SK-N-SH treated with all-trans-retinoic acid at 6 μM for 48 hours (cell line): Measurements from ENCODE around the gene RBFOX2.

Experiments
- ATAC-seq: fragments of 200-7000 bp; cut with Tn5 transposase; 3 replicates; pipeline ENCODE4 v1.9.1; 2020; ENCODE audit warnings: mild to moderate bottlenecking, moderate library complexity
- ARNTL ChIP-seq: fragments of 450-650 bp; formaldehyde crosslinking; IDR thresholded peaks from 2 replicates; pipeline ENCODE4 v1.5.0; 2020; ENCODE audit warnings: low read depth, mild to moderate bottlenecking, moderate library complexity, borderline replicate concordance
- BACH2 ChIP-seq: fragments of 250-450 bp; sonication (Bioruptor Pico); IDR thresholded peaks from 2 replicates; pipeline ENCODE4 v1.9.0; 2021; ENCODE audit warnings: mild to moderate bottlenecking, borderline replicate concordance
- CREB5 ChIP-seq: fragments of 250-450 bp; sonication (Bioruptor Pico); IDR thresholded peaks from 2 replicates; pipeline ENCODE4 v1.5.1; 2020; ENCODE audit warnings: low read depth, mild to moderate bottlenecking, moderate library complexity
- CSDC2 ChIP-seq: fragments of 250-450 bp; sonication (Bioruptor Pico); IDR thresholded peaks from 2 replicates; pipeline ENCODE4 v1.5.0; 2020; ENCODE audit warnings: mild to moderate bottlenecking, moderate library complexity
- ESRRG ChIP-seq: fragments of 250-450 bp; sonication (Bioruptor Pico); IDR thresholded peaks from 2 replicates; pipeline ENCODE4 v1.6.1; 2021; ENCODE audit warnings: mild to moderate bottlenecking
- GLIS3 ChIP-seq: fragments of 250-450 bp; sonication (Bioruptor Pico); IDR thresholded peaks from 2 replicates; pipeline ENCODE4 v1.5.0; 2020; ENCODE audit warnings: mild to moderate bottlenecking, moderate library complexity
- ISL1 ChIP-seq: fragments of 250-450 bp; sonication (Bioruptor Pico); IDR thresholded peaks from 2 replicates; pipeline ENCODE4 v2.1.2; 2022; ENCODE audit warnings: mild to moderate bottlenecking, moderate library complexity
- OSR1 ChIP-seq: fragments of 250-450 bp; sonication (Bioruptor Pico); IDR thresholded peaks from 2 replicates; pipeline ENCODE4 v1.8.0; 2022; ENCODE audit warnings: moderate library complexity, mild to moderate bottlenecking, inconsistent platforms
- POU6F1 ChIP-seq: fragments of 250-450 bp; sonication (Bioruptor Pico); IDR thresholded peaks from 2 replicates; pipeline ENCODE4 v1.8.0; 2021; ENCODE audit warnings: low read depth, mild to moderate bottlenecking, moderate library complexity, borderline replicate concordance
- PPARA ChIP-seq: fragments of 250-450 bp; sonication (Bioruptor Pico); IDR thresholded peaks from 2 replicates; pipeline ENCODE4 v1.5.0; 2020; ENCODE audit warnings: mild to moderate bottlenecking, borderline replicate concordance
- RARB ChIP-seq: fragments of 250-450 bp; sonication (Bioruptor Pico); IDR thresholded peaks from 2 replicates; pipeline ENCODE4 v1.8.0; 2021; ENCODE audit warnings: mild to moderate bottlenecking, moderate library complexity
- SNAI2 ChIP-seq: fragments of 250-450 bp; sonication (Bioruptor Pico); IDR thresholded peaks from 2 replicates; pipeline ENCODE4 v1.5.0; 2020; ENCODE audit warnings: mild to moderate bottlenecking, moderate library complexity
- TCF4 ChIP-seq: fragments of 250-450 bp; sonication (Bioruptor Pico); IDR thresholded peaks from 2 replicates; pipeline ENCODE4 v1.8.0; 2021; ENCODE audit warnings: mild to moderate bottlenecking, moderate library complexity, borderline replicate concordance
- TOX ChIP-seq: fragments of 250-450 bp; sonication (Bioruptor Pico); IDR thresholded peaks from 2 replicates; pipeline ENCODE4 v1.8.0; 2021; ENCODE audit warnings: mild to moderate bottlenecking, moderate library complexity, borderline replicate concordance
- ZC3H10 ChIP-seq: fragments of 250-450 bp; sonication (Bioruptor Pico); IDR thresholded peaks from 2 replicates; pipeline ENCODE4 v1.5.1; 2021; ENCODE audit warnings: mild to moderate bottlenecking, moderate library complexity
- ZFP3 ChIP-seq: fragments of 250-450 bp; sonication (Bioruptor Pico); IDR thresholded peaks from 2 replicates; pipeline ENCODE4 v1.5.0; 2020; ENCODE audit warnings: mild to moderate bottlenecking, moderate library complexity
- ZFP30 ChIP-seq: fragments of 450-650 bp; formaldehyde crosslinking; IDR thresholded peaks from 2 replicates; pipeline ENCODE4 v1.5.0; 2022; ENCODE audit warnings: mild to moderate bottlenecking, moderate library complexity
- ZNF565 ChIP-seq: fragments of 450-650 bp; formaldehyde crosslinking; conservative IDR thresholded peaks from 2 replicates; pipeline ENCODE4 v1.5.0; 2020; ENCODE audit warnings: low read depth, mild to moderate bottlenecking, moderate library complexity
- ZNF70 ChIP-seq: fragments of 450-650 bp; formaldehyde crosslinking; IDR thresholded peaks from 2 replicates; pipeline ENCODE4 v1.5.0; 2020; ENCODE audit warnings: mild to moderate bottlenecking, moderate library complexity
- TF ChIP-seq, protein P1 (sequence below): fragments of 250-450 bp; sonication (Bioruptor Pico); IDR thresholded peaks from 2 replicates; pipeline ENCODE4 v1.5.0; 2020; ENCODE audit warnings: mild to moderate bottlenecking, moderate library complexity
- TF ChIP-seq, protein P2 (sequence below): fragments of 250-450 bp; sonication (Bioruptor Pico); IDR thresholded peaks from 2 replicates; pipeline ENCODE4 v1.8.0; 2020; ENCODE audit warnings: mild to moderate bottlenecking, moderate library complexity, borderline replicate concordance
- TF ChIP-seq, protein P3 (sequence below): fragments of 250-450 bp; sonication (Bioruptor Pico); IDR thresholded peaks from 2 replicates; pipeline ENCODE4 v1.5.1; 2021; ENCODE audit warnings: mild to moderate bottlenecking, moderate library complexity

The RBFOX2 gene

GRCh38 chr22:35910926-35911325 is 117.7 kb downstream of the RBFOX2 start:
- no peak for TF ChIP-seq POU6F1 (CRISPR knock-in tag)
- TF ChIP-seq ZFP3 (CRISPR knock-in tag), result no peak
- TF ChIP-seq ARNTL, result no peak
- no peak for TF ChIP-seq CSDC2 (CRISPR knock-in tag)
- no peak for TF ChIP-seq OSR1 (CRISPR knock-in tag)
- no peak for TF ChIP-seq ISL1 (CRISPR knock-in tag)
- no peak for TF ChIP-seq TCF4 (CRISPR knock-in tag)
- no peak for TF ChIP-seq ZNF70
- no peak for TF ChIP-seq PPARA (CRISPR knock-in tag)
- no peak for TF ChIP-seq ESRRG (CRISPR knock-in tag)
- no peak for TF ChIP-seq GLIS3
- no peak for TF ChIP-seq ZFP30 (CRISPR knock-in tag)
- no peak for ATAC-seq

DNA sequence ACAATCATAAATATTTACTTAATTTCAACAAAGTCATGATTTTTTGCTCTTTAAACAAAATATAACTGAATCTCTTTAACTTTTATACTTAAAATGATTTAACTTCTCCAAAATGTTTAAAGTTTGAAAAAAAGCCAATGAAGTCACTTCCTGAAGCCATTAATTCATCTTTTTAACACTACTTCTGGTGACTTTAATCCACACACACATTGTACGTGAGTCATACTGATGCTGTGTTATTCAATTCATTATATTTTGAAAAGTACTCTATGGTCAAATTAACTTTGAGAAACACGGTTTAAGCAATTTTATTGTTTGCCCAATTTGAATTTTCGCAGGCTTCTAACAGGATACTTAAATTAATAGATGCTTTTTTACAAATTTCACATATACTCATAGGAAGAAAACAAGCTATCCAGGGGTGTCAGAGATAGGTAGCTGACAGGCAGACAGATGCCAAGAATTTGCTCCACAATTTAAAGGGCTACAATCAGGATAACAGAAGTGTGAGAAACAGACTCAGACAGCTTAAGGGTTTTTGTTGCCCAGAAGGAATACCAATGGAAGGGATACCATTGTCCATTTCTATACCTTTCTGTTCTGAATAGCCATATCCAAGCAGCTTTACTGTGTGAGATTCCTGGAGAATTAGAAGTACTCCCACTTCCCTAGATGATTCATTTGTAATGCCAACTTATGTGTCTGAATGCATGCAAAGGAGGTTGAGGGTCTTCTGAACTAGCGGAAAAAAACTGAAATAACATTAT is 118.4 kb downstream of the RBFOX2 start:
- no peak for TF ChIP-seq ZFP30 (CRISPR knock-in tag)
- no peak for TF ChIP-seq PPARA (CRISPR knock-in tag)
- TF ChIP-seq, protein P1, sequence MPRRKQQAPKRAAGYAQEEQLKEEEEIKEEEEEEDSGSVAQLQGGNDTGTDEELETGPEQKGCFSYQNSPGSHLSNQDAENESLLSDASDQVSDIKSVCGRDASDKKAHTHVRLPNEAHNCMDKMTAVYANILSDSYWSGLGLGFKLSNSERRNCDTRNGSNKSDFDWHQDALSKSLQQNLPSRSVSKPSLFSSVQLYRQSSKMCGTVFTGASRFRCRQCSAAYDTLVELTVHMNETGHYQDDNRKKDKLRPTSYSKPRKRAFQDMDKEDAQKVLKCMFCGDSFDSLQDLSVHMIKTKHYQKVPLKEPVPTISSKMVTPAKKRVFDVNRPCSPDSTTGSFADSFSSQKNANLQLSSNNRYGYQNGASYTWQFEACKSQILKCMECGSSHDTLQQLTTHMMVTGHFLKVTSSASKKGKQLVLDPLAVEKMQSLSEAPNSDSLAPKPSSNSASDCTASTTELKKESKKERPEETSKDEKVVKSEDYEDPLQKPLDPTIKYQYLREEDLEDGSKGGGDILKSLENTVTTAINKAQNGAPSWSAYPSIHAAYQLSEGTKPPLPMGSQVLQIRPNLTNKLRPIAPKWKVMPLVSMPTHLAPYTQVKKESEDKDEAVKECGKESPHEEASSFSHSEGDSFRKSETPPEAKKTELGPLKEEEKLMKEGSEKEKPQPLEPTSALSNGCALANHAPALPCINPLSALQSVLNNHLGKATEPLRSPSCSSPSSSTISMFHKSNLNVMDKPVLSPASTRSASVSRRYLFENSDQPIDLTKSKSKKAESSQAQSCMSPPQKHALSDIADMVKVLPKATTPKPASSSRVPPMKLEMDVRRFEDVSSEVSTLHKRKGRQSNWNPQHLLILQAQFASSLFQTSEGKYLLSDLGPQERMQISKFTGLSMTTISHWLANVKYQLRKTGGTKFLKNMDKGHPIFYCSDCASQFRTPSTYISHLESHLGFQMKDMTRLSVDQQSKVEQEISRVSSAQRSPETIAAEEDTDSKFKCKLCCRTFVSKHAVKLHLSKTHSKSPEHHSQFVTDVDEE (CRISPR knock-in tag), result no peak
- no peak for TF ChIP-seq GLIS3
- no peak for TF ChIP-seq TCF4 (CRISPR knock-in tag)
- TF ChIP-seq RARB, result no peak
- TF ChIP-seq, protein P2, sequence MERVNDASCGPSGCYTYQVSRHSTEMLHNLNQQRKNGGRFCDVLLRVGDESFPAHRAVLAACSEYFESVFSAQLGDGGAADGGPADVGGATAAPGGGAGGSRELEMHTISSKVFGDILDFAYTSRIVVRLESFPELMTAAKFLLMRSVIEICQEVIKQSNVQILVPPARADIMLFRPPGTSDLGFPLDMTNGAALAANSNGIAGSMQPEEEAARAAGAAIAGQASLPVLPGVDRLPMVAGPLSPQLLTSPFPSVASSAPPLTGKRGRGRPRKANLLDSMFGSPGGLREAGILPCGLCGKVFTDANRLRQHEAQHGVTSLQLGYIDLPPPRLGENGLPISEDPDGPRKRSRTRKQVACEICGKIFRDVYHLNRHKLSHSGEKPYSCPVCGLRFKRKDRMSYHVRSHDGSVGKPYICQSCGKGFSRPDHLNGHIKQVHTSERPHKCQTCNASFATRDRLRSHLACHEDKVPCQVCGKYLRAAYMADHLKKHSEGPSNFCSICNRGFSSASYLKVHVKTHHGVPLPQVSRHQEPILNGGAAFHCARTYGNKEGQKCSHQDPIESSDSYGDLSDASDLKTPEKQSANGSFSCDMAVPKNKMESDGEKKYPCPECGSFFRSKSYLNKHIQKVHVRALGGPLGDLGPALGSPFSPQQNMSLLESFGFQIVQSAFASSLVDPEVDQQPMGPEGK (CRISPR knock-in tag), result no peak
- TF ChIP-seq, protein P3, sequence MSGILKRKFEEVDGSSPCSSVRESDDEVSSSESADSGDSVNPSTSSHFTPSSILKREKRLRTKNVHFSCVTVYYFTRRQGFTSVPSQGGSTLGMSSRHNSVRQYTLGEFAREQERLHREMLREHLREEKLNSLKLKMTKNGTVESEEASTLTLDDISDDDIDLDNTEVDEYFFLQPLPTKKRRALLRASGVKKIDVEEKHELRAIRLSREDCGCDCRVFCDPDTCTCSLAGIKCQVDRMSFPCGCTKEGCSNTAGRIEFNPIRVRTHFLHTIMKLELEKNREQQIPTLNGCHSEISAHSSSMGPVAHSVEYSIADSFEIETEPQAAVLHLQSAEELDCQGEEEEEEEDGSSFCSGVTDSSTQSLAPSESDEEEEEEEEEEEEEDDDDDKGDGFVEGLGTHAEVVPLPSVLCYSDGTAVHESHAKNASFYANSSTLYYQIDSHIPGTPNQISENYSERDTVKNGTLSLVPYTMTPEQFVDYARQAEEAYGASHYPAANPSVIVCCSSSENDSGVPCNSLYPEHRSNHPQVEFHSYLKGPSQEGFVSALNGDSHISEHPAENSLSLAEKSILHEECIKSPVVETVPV, result no peak
- TF ChIP-seq CREB5 (CRISPR knock-in tag), result no peak
- TF ChIP-seq ZFP3 (CRISPR knock-in tag), result no peak
- TF ChIP-seq OSR1 (CRISPR knock-in tag), result no peak
- no peak for TF ChIP-seq ZNF565 (CRISPR knock-in tag)
- no peak for TF ChIP-seq POU6F1 (CRISPR knock-in tag)
- TF ChIP-seq TOX (CRISPR knock-in tag), result no peak
- no peak for TF ChIP-seq SNAI2
- TF ChIP-seq ZC3H10 (CRISPR knock-in tag), result no peak
- TF ChIP-seq BACH2 (CRISPR knock-in tag), result no peak
- ATAC-seq, result no peak
